DOHH2 (cell line): ENCODE data around the gene TRMU.

Source experiments
- H3F3A ChIP-seq: fragments of 200-600 bp; sonication (generic), shearing (Covaris generic); 2 replicates; pipeline ENCODE4 v1.6.0; 2016; ENCODE audit warnings: antibody characterized with exemption, mild to moderate bottlenecking; ENCODE audit not compliant: control insufficient read depth, insufficient read depth
- H3K27ac ChIP-seq: fragments of 200-600 bp; sonication (generic); 2 replicates; pipeline ENCODE4 v1.5.1; 2014; ENCODE audit warnings: low read depth, mild to moderate bottlenecking, low read length, moderate library complexity
- H3K27me3 ChIP-seq: fragments of 200-600 bp; sonication (generic); 2 replicates; pipeline ENCODE4 v1.6.1; 2014; ENCODE audit warnings: mild to moderate bottlenecking, low read length, mixed read lengths; ENCODE audit not compliant: control insufficient read depth
- H3K36me3 ChIP-seq: fragments of 200-600 bp; sonication (generic); 2 replicates; pipeline ENCODE4 v1.6.1; 2014; ENCODE audit warnings: mild to moderate bottlenecking, low read length, moderate library complexity, mixed read lengths; ENCODE audit not compliant: control insufficient read depth
- H3K4me1 ChIP-seq: fragments of 200-600 bp; sonication (generic); 2 replicates; pipeline ENCODE4 v1.6.1; 2014; ENCODE audit warnings: mild to moderate bottlenecking, low read length, mixed read lengths; ENCODE audit not compliant: control insufficient read depth
- H3K4me2 ChIP-seq: fragments of 200-600 bp; sonication (generic); 2 replicates; pipeline ENCODE4 v1.6.0; 2014; ENCODE audit warnings: mild to moderate bottlenecking, low read length, moderate library complexity
- H3K4me3 ChIP-seq: fragments of 200-600 bp; sonication (generic); 2 replicates; pipeline ENCODE4 v1.5.1; 2014; ENCODE audit warnings: mild to moderate bottlenecking, low read length, mixed read lengths
- H3K79me2 ChIP-seq: fragments of 200-600 bp; sonication (generic); 2 replicates; pipeline ENCODE4 v1.6.1; 2014; ENCODE audit warnings: mild to moderate bottlenecking, low read length, mixed read lengths; ENCODE audit not compliant: control insufficient read depth
- H3K9me2 ChIP-seq: fragments of 200-600 bp; sonication (generic); replicated peaks from 2 replicates; pipeline ENCODE4 v1.6.1; 2014; ENCODE audit warnings: mild to moderate bottlenecking, low read length, mixed read lengths; ENCODE audit not compliant: control insufficient read depth
- H3K9me3 ChIP-seq: fragments of 200-600 bp; sonication (generic); 2 replicates; pipeline ENCODE4 v1.6.1; 2014; ENCODE audit warnings: antibody characterized with exemption, low read length, mixed read lengths; ENCODE audit not compliant: control insufficient read depth, insufficient read depth
- H4K20me1 ChIP-seq: fragments of 200-600 bp; sonication (generic); 2 replicates; pipeline ENCODE4 v1.6.0; 2014; ENCODE audit warnings: low read depth, mild to moderate bottlenecking, antibody characterized with exemption, low read length, moderate library complexity; ENCODE audit not compliant: control insufficient read depth, insufficient read depth
- CTCF ChIP-seq: fragments of 200-600 bp; sonication (generic); IDR thresholded peaks from one replicate; pipeline ENCODE4 v1.5.1; 2014; ENCODE audit warnings: antibody characterized with exemption, mild to moderate bottlenecking, low read depth, low read length; ENCODE audit not compliant: poor library complexity, severe bottlenecking
- EZH2phosphoT487 ChIP-seq: fragments of 200-600 bp; sonication (generic); IDR thresholded peaks from 2 replicates; pipeline ENCODE4 v1.6.1; 2017; ENCODE audit warnings: borderline replicate concordance, mild to moderate bottlenecking, antibody characterized with exemption, low read length, moderate library complexity, mixed read lengths

The TRMU gene

GRCh38 chr22:46335201-46336118 is at the start of gene TRMU:
TRMU (plus strand) TSS chr22:46335714; CDS start chr22:46335765, 51 bp downstream.
- Histone ChIP-seq H3K27me3 (no peaks in the 10 kb centered on the region), H3K9me2 (no peaks in the 10 kb centered on the region), H3K36me3 (peaks cover 68% of the 10 kb centered on the region), H3F3A (peaks cover 21% of the 10 kb centered on the region), H3K27ac (peak within 1 kb of the TSS; percentile 56), H3K9me3 (no peaks in the 10 kb centered on the region), H3K4me1 (peaks cover 14% of the 10 kb centered on the region), H4K20me1 (peaks cover 5% of the 10 kb centered on the region; the same call in 1 of the 2 replicates), H3K4me2 (peak within 1 kb of the TSS; percentile 84), H3K4me3 (peak within 1 kb of the TSS; percentile 84), H3K79me2 (peaks cover 45% of the 10 kb centered on the region)
- TF ChIP-seq EZH2phosphoT487 (no peak), CTCF (no peak)

- Histone ChIP-seq H3K4me2 (no peak overlapping the region), H3K9me3 (no peaks in the 10 kb centered on the region), H3K27me3 (no peaks in the 10 kb centered on the region), H3K4me1 (peaks cover 32% of the 10 kb centered on the region), H3K36me3 (no peaks in the 10 kb centered on the region), H3K27ac (no peak overlapping the region), H4K20me1 (no peaks in the 10 kb centered on the region), H3F3A (no peaks in the 10 kb centered on the region), H3K4me3 (no peak overlapping the region), H3K9me2 (no peaks in the 10 kb centered on the region), H3K79me2 (no peaks in the 10 kb centered on the region)
- no peak for TF ChIP-seq EZH2phosphoT487
- no peak for TF ChIP-seq CTCF
Measured at GRCh38 chr22:46286006-46286405, 49.5 kb upstream of the TRMU start.

GRCh38 chr22:46286941-46287872 is 48.3 kb upstream of the TRMU start:
- Histone ChIP-seq H3K4me2 (peak overlapping the region; percentile 54), H3K4me1 (peaks cover 27% of the 10 kb centered on the region), H3K79me2 (no peaks in the 10 kb centered on the region), H3K36me3 (no peaks in the 10 kb centered on the region), H3F3A (no peaks in the 10 kb centered on the region), H3K27ac (peak overlapping the region; percentile 28), H3K4me3 (peak overlapping the region; percentile 50), H3K9me3 (no peaks in the 10 kb centered on the region), H3K27me3 (no peaks in the 10 kb centered on the region), H4K20me1 (no peaks in the 10 kb centered on the region), H3K9me2 (no peaks in the 10 kb centered on the region)
- TF ChIP-seq EZH2phosphoT487 = no peak
